HepG2 (cell line): ENCODE results near the gene PLIN3. TPM values are rescaled to one million over a fixed set of nuclear protein-coding genes. Genes with fewer than 3 reads are reported as not detected.

ENCODE experiments used
- ATAC-seq: fragments of 200-7000 bp; cut with Tn5 transposase; 3 replicates; pipeline ENCODE4 v1.9.1; 2020; ENCODE audit warnings: mild to moderate bottlenecking, moderate library complexity
- BruUV-seq: library from RNA; stranded (reverse); fragments of 400-500 nt; replicated peaks from 2 replicates; lab custom pipeline; 2021; lab: Mats Ljungman, UMichigan
- CTCF ChIA-PET: fragments of 300-600 bp; formaldehyde crosslinking; extraction: SDS; loops from one replicate; lab custom pipeline; 2021; ENCODE audit warnings: low total read pairs, inconsistent platforms, low intra/inter-chr PET ratio; lab: Yijun Ruan, JAX
- POLR2A ChIA-PET: fragments of 350-600 bp; sonication (Branson Sonifier 250); formaldehyde crosslinking; loops from one replicate; lab custom pipeline; 2020; ENCODE audit warnings: antibody characterized with exemption, inconsistent platforms; lab: Yijun Ruan, JAX
- DNase-seq: peaks from one replicate; pipeline ENCODE4 v3.0.0-alpha.2; 2015; ENCODE audit warnings: low spot score
- FAIRE-seq: peaks from 3 replicates; lab custom pipeline; 2011; peaks lifted over from hg19 to GRCh38; lab: Jason Lieb, UNC
- H2AFZ ChIP-seq: one replicate; pipeline ENCODE4 v1.6.1; 2011; ENCODE audit warnings: low read length, inconsistent platforms
- H3K27ac ChIP-seq: fragments of 300-600 bp; 3 replicates; pipeline ENCODE4 v1.8.0; 2011; ENCODE audit warnings: mixed run types, mild to moderate bottlenecking, mixed read lengths, low read length, inconsistent platforms; ENCODE audit not compliant: insufficient read depth; ENCODE audit errors: extremely low read length
- H3K27me3 ChIP-seq, 2 experiments: fragments of 200-600 bp in 1 of 2; 2 replicates in 1 of 2; 3 replicates in 1 of 2; pipeline versions ENCODE4 v1.6.0 to v1.8.0; 2011; ENCODE audit warnings: low read length in 2 of 2, mild to moderate bottlenecking in 2 of 2, moderate library complexity in 2 of 2, inconsistent platforms in 1 of 2; ENCODE audit not compliant: insufficient read depth in 2 of 2, control insufficient read depth in 1 of 2
- H3K36me3 ChIP-seq, 2 experiments: fragments of 200-600 bp in 1 of 2; replicated peaks in 1 of 2; 2 replicates in 1 of 2; 3 replicates in 1 of 2; pipeline versions ENCODE4 v1.5.1 to v1.8.0; 2011; ENCODE audit warnings: low read length in 2 of 2, inconsistent platforms in 1 of 2; ENCODE audit not compliant: insufficient read depth in 2 of 2, control insufficient read depth in 1 of 2
- H3K4me1 ChIP-seq: 2 replicates; pipeline ENCODE4 v1.5.1; 2012; ENCODE audit warnings: low read length, inconsistent platforms; ENCODE audit not compliant: insufficient read depth
- H3K4me2 ChIP-seq: 2 replicates; pipeline ENCODE4 v1.6.0; 2011; ENCODE audit warnings: low read depth, low read length, inconsistent platforms
- H3K4me3 ChIP-seq, 3 experiments: fragments of 200-600 bp in 1 of 3; sonication (generic), shearing (Covaris generic) in 1 of 3; replicated peaks in 1 of 3; 2 replicates each; pipeline ENCODE4 v1.5.1; 2011 to 2016; ENCODE audit warnings: low read length in 3 of 3, inconsistent platforms in 2 of 3, low read depth in 2 of 3, mild to moderate bottlenecking in 2 of 3, control low read depth in 1 of 3, mixed read lengths in 1 of 3; ENCODE audit not compliant: insufficient read depth in 1 of 3
- H3K79me2 ChIP-seq: one replicate; pipeline ENCODE4 v1.6.1; 2011; ENCODE audit warnings: low read length, inconsistent platforms; ENCODE audit not compliant: insufficient read depth
- H3K9ac ChIP-seq: 2 replicates; pipeline ENCODE4 v1.6.0; 2011; ENCODE audit warnings: mild to moderate bottlenecking, low read depth, low read length, inconsistent platforms; ENCODE audit not compliant: insufficient read depth
- H3K9me3 ChIP-seq: 2 replicates; pipeline ENCODE4 v1.5.1; 2012; ENCODE audit warnings: mild to moderate bottlenecking, low read length
- H4K20me1 ChIP-seq: 2 replicates; pipeline ENCODE4 v1.6.0; 2011; ENCODE audit warnings: inconsistent platforms, mild to moderate bottlenecking, low read length, moderate library complexity; ENCODE audit not compliant: insufficient read depth
- AGO2 ChIP-seq: fragments of 200-400 bp; formaldehyde crosslinking; optimal IDR thresholded peaks from 2 replicates; pipeline ENCODE3; 2017; ENCODE audit warnings: mild to moderate bottlenecking, low read depth, low read length, moderate library complexity
- HNRNPL ChIP-seq: fragments of 200-400 bp; formaldehyde crosslinking; IDR thresholded peaks from 2 replicates; pipeline ENCODE4 v1.6.1; 2017; ENCODE audit warnings: mild to moderate bottlenecking, low read depth, low read length
- ZC3H13 ChIP-seq: sonication (generic); formaldehyde crosslinking; IDR thresholded peaks from 2 replicates; pipeline ENCODE4 v1.8.1; 2023; ENCODE audit warnings: mild to moderate bottlenecking, missing genetic modification reagents, moderate library complexity
- ZNF275 ChIP-seq: sonication (generic); formaldehyde crosslinking; IDR thresholded peaks from 2 replicates; pipeline ENCODE4 v1.8.0; 2022; ENCODE audit warnings: missing genetic modification reagents, mild to moderate bottlenecking, inconsistent platforms, borderline replicate concordance
- ZNF878 ChIP-seq: sonication (generic); formaldehyde crosslinking; IDR thresholded peaks from 2 replicates; pipeline ENCODE4 v1.8.1; 2023; ENCODE audit warnings: mild to moderate bottlenecking, missing genetic modification reagents, moderate library complexity
- WGBS: methylation state at CpG from one replicate; pipeline ENCODE4 v1.1.6; 2017; ENCODE audit warnings: low lambda C conversion rate; 5-methylcytosine and 5-hydroxymethylcytosine counted together
- in situ Hi-C: cut with HindIII; loops from 2 replicates; pipeline ENCODE4 v1.10.0; 2017; ENCODE audit warnings: low pct_unique_long_range_greater_than_20kb; ENCODE audit not compliant: extremely low pct_ligation_motif_present
- intact Hi-C: fragments of 100-400 bp; cut with micrococcal nuclease; formaldehyde crosslinking; loops from one replicate; pipeline ENCODE4 v1.10.0; 2022; ENCODE audit not compliant: unreplicated experiment
- polyA plus RNA-seq, 8 experiments: library from polyadenylated mRNA; depleted of rRNA in 3 of 8; stranded (reverse) in 7 of 8; unstranded in 1 of 8; fragments of >200 nt; fragmentation: Illumina TruSeq in 4 of 8; extraction: Trizol in 4 of 8; gene quantifications; 2 replicates each; pipeline versions ENCODE4 v1.2.1 to v1.2.3, GENCODE V29; 2011 to 2016; ENCODE audit warnings: low read depth in 4 of 8, missing spikeins in 1 of 8, mixed read lengths in 1 of 8; ENCODE audit not compliant: insufficient read depth in 1 of 8
- total RNA-seq, 5 experiments: library from RNA; depleted of rRNA; stranded (reverse); fragments of >200 nt; fragmentation: Illumina TruSeq; extraction: Trizol; gene quantifications; 2 replicates each; pipeline ENCODE4 v1.2.3, GENCODE V29; 2016; ENCODE audit warnings: low read depth in 1 of 5
- TF ChIP-seq, protein P1 (sequence below): sonication (generic); formaldehyde crosslinking; IDR thresholded peaks from 2 replicates; pipeline ENCODE4 v1.4.0; 2020; ENCODE audit warnings: missing genetic modification reagents

The PLIN3 gene
- total and polyA plus RNA-seq, 2 of the 13 experiments (the other 11 are each of a cell fraction or from before 2014, with no cell fraction given): 49.3 to 57.9 TPM

GRCh38 chr19:4795400-4795799 is 72.1 kb downstream of the PLIN3 start:
- Histone ChIP-seq H4K20me1 (no peaks in the 10 kb centered on the region), H2AFZ (no peak overlapping the region), H3K36me3 (peaks cover 1 to 19% of the 10 kb centered on the region in 2 experiments; a peak in 3 of 5 replicates), H3K9me3 (no peaks in the 10 kb centered on the region), H3K9ac (no peak overlapping the region), H3K79me2 (peaks cover 41% of the 10 kb centered on the region), H3K27me3 (no peaks in the 10 kb centered on the region), H3K4me3 (no peak overlapping the region), H3K4me2 (0 out of 2 replicates have a peak overlapping the region, but pooled peaks have one; percentile 12), H3K27ac (no peak overlapping the region), H3K4me1 (peaks cover 50% of the 10 kb centered on the region)
- POLR2A ChIA-PET: no interaction called here
- in situ Hi-C loops (no loop called here), intact Hi-C loops (no loop called here)
- 94% methylated on average over 9 of the region's 9 CpGs for WGBS
- CTCF ChIA-PET: no interaction called here
- BruUV-seq: no TSS peak
- FAIRE-seq (no peak), DNase-seq (no peak), ATAC-seq (no peak)
- TF ChIP-seq ZC3H13: 0 out of 2 replicates have a peak, but pooled peaks have one; percentile 10
- no peak for TF ChIP-seq ZNF878 (CRISPR knock-in tag)

DNA sequence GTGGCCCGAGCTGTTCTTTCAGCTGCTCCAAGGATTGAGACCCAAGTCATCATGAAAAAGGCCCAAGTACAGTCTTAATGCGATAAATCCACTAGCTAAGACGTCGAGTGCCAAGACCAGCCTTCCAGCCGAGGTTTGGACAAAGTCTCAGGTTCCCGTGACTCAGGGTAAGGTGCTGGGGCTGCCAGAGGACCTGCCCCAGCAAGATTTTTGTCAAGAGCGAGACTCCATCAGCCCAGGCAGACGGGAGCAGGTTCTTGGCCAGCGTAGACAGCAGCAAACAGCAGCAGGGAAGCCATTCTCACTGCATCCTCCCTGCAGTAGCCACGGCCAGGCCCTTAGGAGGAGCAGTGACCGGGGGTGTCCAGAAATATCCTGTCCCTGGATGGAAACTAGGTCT is 72.5 kb downstream of the PLIN3 start:
- H2AFZ ChIP-seq: no peak overlapping the region
- H3K79me2 ChIP-seq: peaks cover 41% of the 10 kb centered on the region
- DNase-seq (no peak), ATAC-seq (no peak), FAIRE-seq (no peak)
- 0 out of 2 replicates have a peak overlapping the region, but pooled peaks have one; percentile 12 for H3K4me2 ChIP-seq
- H3K4me3 ChIP-seq: no peak overlapping the region
- BruUV-seq: no TSS peak
- WGBS: 91% methylated on average over 3 of the region's 11 CpGs
- no peaks in the 10 kb centered on the region for H3K9me3 ChIP-seq
- ChIA-PET POLR2A (no interaction called here), CTCF (no interaction called here)
- 0 out of 2 replicates have a peak overlapping the region, but pooled peaks have one; percentile 22 for H3K9ac ChIP-seq
- intact Hi-C loops (no loop called here), in situ Hi-C loops (loop anchor here (5.0 kb wide), 1 partner anchor 63 kb away; no protein-coding TSS in a partner anchor)
- peaks cover 1 to 19% of the 10 kb centered on the region in 2 experiments; a peak in 3 of 5 replicates for H3K36me3 ChIP-seq
- H3K4me1 ChIP-seq: peaks cover 45% of the 10 kb centered on the region
- TF ChIP-seq AGO2 (peak; percentile 18), ZNF275 (CRISPR knock-in tag) (no peak), ZC3H13 (0 out of 2 replicates have a peak, but pooled peaks have one; percentile 57), HNRNPL (no peak)
- TF ChIP-seq, protein P1, sequence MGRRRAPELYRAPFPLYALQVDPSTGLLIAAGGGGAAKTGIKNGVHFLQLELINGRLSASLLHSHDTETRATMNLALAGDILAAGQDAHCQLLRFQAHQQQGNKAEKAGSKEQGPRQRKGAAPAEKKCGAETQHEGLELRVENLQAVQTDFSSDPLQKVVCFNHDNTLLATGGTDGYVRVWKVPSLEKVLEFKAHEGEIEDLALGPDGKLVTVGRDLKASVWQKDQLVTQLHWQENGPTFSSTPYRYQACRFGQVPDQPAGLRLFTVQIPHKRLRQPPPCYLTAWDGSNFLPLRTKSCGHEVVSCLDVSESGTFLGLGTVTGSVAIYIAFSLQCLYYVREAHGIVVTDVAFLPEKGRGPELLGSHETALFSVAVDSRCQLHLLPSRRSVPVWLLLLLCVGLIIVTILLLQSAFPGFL (CRISPR knock-in tag): no peak
- no peaks in the 10 kb centered on the region for H3K27me3 ChIP-seq
- no peak overlapping the region for H3K27ac ChIP-seq
- no peaks in the 10 kb centered on the region for H4K20me1 ChIP-seq
